ENCODE data around the gene GPC1. TPM values are rescaled to one million over a fixed set of nuclear protein-coding genes. Genes with fewer than 3 reads are reported as not detected.

GPC1 gene
- total and polyA plus RNA-seq, 12 donors = 104 to 287 (median 181) TPM

GRCh38 chr2:240439698-240440151 lies 4.3 kb downstream of the GPC1 start:
- ATAC-seq (no peak), DNase-seq (peak in 1 of 2 donors; percentile 8)
- H3K9me3 ChIP-seq = no peaks in the 10 kb centered on the region
- intact Hi-C loops (cut with DNase I) = loop anchor here in 7 of 10 donors (2.0 to 10.0 kb wide), 6 partner anchors 67 to 287 kb away; no protein-coding TSS in a partner anchor
- peaks cover 0 to 2% (median 0%) of the 10 kb centered on the region in 9 donors for H3K36me3 ChIP-seq
- peaks cover 12 to 73% (median 41%) of the 10 kb centered on the region in 9 donors for H3K4me1 ChIP-seq
- no peak overlapping the region for H3K4me3 ChIP-seq
- WGBS, 2 donors = 80 to 92% methylated on average over 15 of the region's 15 CpGs
- TF ChIP-seq CTCF (IDR thresholded peaks at IDR 0.05) = no peak
- peaks cover 0 to 36% (median 21%) of the 10 kb centered on the region in 7 donors for H3K27me3 ChIP-seq
- H3K27ac ChIP-seq = peak overlapping the region in 1 of 10 donors; percentile 94

- DNase-seq (peak in 1 of 2 donors; percentile 7), ATAC-seq (no peak)
- peaks cover 0 to 5% (median 0%) of the 10 kb centered on the region in 9 donors for H3K36me3 ChIP-seq
- 92 to 94% methylated on average over 11 of the region's 12 CpGs for WGBS, 2 donors
- H3K4me3 ChIP-seq = no peak overlapping the region
- H3K27me3 ChIP-seq = peaks cover 0 to 32% (median 19%) of the 10 kb centered on the region in 7 donors
- no peak for TF ChIP-seq CTCF (IDR thresholded peaks at IDR 0.05)
- no peaks in the 10 kb centered on the region for H3K9me3 ChIP-seq
- H3K27ac ChIP-seq = no peak overlapping the region
- peaks cover 12 to 72% (median 41%) of the 10 kb centered on the region in 9 donors for H3K4me1 ChIP-seq
- intact Hi-C loops (cut with DNase I) = no loop called here
These were observed 4.8 kb downstream of the GPC1 start for GRCh38 chr2:240440251-240440650.

- peaks cover 0 to 5% (median 0%) of the 10 kb centered on the region in 9 donors for H3K36me3 ChIP-seq
- WGBS, 2 donors = 81 to 90% methylated on average over 17 to 18 of the region's 18 CpGs
- ATAC-seq (no peak), DNase-seq (peak in 1 of 2 donors; percentile 10)
- H3K9me3 ChIP-seq = no peaks in the 10 kb centered on the region
- no peak overlapping the region for H3K27ac ChIP-seq
- no peak for TF ChIP-seq CTCF (IDR thresholded peaks at IDR 0.05)
- H3K4me1 ChIP-seq = peaks cover 12 to 72% (median 41%) of the 10 kb centered on the region in 9 donors
- no peak overlapping the region for H3K4me3 ChIP-seq
- intact Hi-C loops (cut with DNase I) = no loop called here
- peaks cover 0 to 31% (median 19%) of the 10 kb centered on the region in 7 donors for H3K27me3 ChIP-seq
These were observed 5.3 kb downstream of the GPC1 start for GRCh38 chr2:240440704-240441320.

- 80 to 81% methylated on average over 27 of the region's 27 CpGs for WGBS, 2 donors
- TF ChIP-seq CTCF (IDR thresholded peaks at IDR 0.05) = no peak
- H3K4me1 ChIP-seq = peaks cover 12 to 71% (median 40%) of the 10 kb centered on the region in 9 donors
These were observed 6.0 kb downstream of the GPC1 start for GRCh38 chr2:240441326-240441992.

More at GRCh38 chr2:240441326-240441992, 6.0 kb downstream of the GPC1 start:
- Histone ChIP-seq H3K4me3 (no peak overlapping the region), H3K36me3 (peaks cover 0 to 5% (median 0%) of the 10 kb centered on the region in 9 donors), H3K27ac (no peak overlapping the region), H3K9me3 (no peaks in the 10 kb centered on the region), H3K27me3 (peaks cover 0 to 24% (median 17%) of the 10 kb centered on the region in 7 donors)
- intact Hi-C loops (cut with DNase I) = no loop called here
- ATAC-seq (no peak), DNase-seq (peak in 1 of 2 donors; percentile 13)

Measured in heart right ventricle (tissue), 16 donors.